BLaER1 (cell line): ENCODE data around the gene GPR132.

Experiments
- H3K27ac ChIP-seq: shearing (Covaris generic); formaldehyde crosslinking; 2 replicates; pipeline ENCODE4 v1.8.1; 2022
- H3K27me3 ChIP-seq: shearing (Covaris generic); formaldehyde crosslinking; 2 replicates; pipeline ENCODE4 v1.8.1; 2022
- H3K36me3 ChIP-seq: shearing (Covaris generic); formaldehyde crosslinking; 2 replicates; pipeline ENCODE4 v1.8.1; 2022
- H3K4me1 ChIP-seq: shearing (Covaris generic); formaldehyde crosslinking; 2 replicates; pipeline ENCODE4 v1.8.1; 2022
- H3K4me2 ChIP-seq: shearing (Covaris generic); formaldehyde crosslinking; 2 replicates; pipeline ENCODE4 v1.8.1; 2022
- H3K4me3 ChIP-seq: shearing (Covaris generic); formaldehyde crosslinking; 2 replicates; pipeline ENCODE4 v1.8.1; 2022
- H3K9ac ChIP-seq: shearing (Covaris generic); formaldehyde crosslinking; 2 replicates; pipeline ENCODE4 v1.8.1; 2022
- H3K9me3 ChIP-seq: shearing (Covaris generic); formaldehyde crosslinking; 2 replicates; pipeline ENCODE4 v1.8.1; 2022
- H4K20me1 ChIP-seq: shearing (Covaris generic); formaldehyde crosslinking; 2 replicates; pipeline ENCODE4 v1.8.1; 2022
- Cebpa-rat ChIP-seq: shearing (Covaris generic); IDR thresholded peaks from 2 replicates; pipeline ENCODE4 v1.8.1; 2022

Gene GPR132

DNA sequence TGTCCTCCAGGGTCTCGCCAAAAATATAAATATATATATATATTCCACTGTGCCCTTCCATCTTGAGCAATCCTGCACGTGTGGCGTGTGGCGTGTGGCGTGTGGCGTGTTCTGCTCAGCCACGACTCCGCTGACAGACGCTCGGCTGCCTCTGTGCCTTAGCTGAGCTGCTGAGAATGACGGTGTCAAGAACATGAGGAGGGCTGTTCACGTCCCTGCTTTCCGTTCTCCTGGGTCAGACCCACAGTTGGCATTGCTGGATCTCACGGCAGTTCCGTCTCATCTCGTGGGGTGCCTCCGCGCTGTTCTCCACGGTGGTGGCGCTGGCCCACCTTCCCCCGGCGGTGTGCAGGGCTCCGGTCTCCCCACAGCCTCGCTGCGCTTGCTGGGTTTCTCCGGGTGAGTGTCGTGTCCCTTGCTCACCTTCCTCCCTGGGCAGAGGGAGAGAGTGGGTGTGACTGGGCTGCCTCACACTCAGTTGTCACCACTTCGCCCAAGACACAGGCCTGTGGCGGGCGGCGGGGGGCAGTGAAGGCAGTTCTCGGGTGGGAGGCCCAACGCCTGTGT, 9.4 kb downstream of the GPR132 start:
- H4K20me1 ChIP-seq: peaks cover 96% of the 10 kb centered on the region
- H3K27me3 ChIP-seq: no peaks in the 10 kb centered on the region
- no peak for TF ChIP-seq Cebpa-rat
- no peak overlapping the region for H3K4me2 ChIP-seq
- no peak overlapping the region for H3K4me3 ChIP-seq
- H3K9ac ChIP-seq: 0 out of 2 replicates have a peak overlapping the region, but pooled peaks have one; percentile 38
- H3K4me1 ChIP-seq: peaks cover 34% of the 10 kb centered on the region
- H3K36me3 ChIP-seq: peaks cover 73% of the 10 kb centered on the region
- H3K9me3 ChIP-seq: no peaks in the 10 kb centered on the region
- no peak overlapping the region for H3K27ac ChIP-seq

- Histone ChIP-seq H4K20me1 (peaks cover 99% of the 10 kb centered on the region), H3K9me3 (no peaks in the 10 kb centered on the region), H3K4me2 (no peak overlapping the region), H3K9ac (no peak overlapping the region), H3K36me3 (peaks cover 78% of the 10 kb centered on the region), H3K4me1 (peaks cover 30% of the 10 kb centered on the region), H3K27me3 (no peaks in the 10 kb centered on the region), H3K27ac (no peak overlapping the region), H3K4me3 (no peak overlapping the region)
- TF ChIP-seq Cebpa-rat: no peak
Observed at GRCh38 chr14:105055334-105055733, 9.9 kb downstream of the GPR132 start.

DNA sequence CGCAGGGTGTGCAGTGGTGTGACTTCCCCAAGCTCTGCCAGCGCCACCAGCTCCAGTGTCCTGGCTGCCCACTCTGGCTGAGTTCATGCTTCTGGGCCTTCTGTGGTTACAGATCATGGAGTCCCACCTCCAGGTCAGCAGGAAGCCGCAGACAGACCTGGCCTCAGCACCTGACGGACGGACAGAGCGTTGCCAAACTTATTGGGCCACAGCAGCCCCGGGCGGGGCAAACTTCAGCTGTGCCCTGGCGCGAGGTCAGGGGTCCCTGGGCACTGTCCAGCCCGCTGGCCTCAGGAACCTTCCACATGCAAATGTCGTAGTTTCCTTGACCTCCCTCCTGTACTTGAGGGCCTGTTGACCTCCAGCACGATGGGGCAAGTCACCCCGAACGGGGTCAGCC, 11.2 kb downstream of the GPR132 start:
- Histone ChIP-seq H3K9ac (no peak overlapping the region), H3K4me1 (peaks cover 16% of the 10 kb centered on the region), H3K4me3 (no peak overlapping the region), H3K36me3 (peaks cover 91% of the 10 kb centered on the region), H4K20me1 (peaks cover 99% of the 10 kb centered on the region), H3K4me2 (no peak overlapping the region), H3K27me3 (no peaks in the 10 kb centered on the region), H3K27ac (no peak overlapping the region), H3K9me3 (no peaks in the 10 kb centered on the region)
- TF ChIP-seq Cebpa-rat: no peak

DNA sequence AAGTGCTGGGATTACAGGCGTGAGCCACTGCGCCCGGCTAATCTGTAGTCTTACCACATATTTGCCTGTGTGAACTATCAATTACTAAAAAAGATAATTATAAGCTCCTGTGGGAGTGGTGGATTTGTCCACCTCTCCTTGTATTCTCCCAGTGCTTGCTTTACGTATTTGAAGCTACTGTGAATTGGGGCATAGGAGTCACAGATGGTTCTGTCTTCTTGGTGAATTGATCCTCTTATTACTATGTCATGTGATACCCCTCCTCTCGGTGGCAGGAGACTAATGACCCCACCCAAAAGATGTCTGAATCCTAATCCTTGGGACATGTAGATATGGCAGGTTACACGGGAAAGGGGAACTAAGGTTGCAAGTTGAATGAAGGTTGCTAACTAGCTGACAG, 11.8 kb downstream of the GPR132 start:
- H4K20me1 ChIP-seq: peaks cover 97% of the 10 kb centered on the region
- no peak overlapping the region for H3K27ac ChIP-seq
- peaks cover 10% of the 10 kb centered on the region for H3K4me1 ChIP-seq
- no peak overlapping the region for H3K9ac ChIP-seq
- no peak overlapping the region for H3K4me2 ChIP-seq
- no peak overlapping the region for H3K4me3 ChIP-seq
- peaks cover 96% of the 10 kb centered on the region for H3K36me3 ChIP-seq
- no peaks in the 10 kb centered on the region for H3K27me3 ChIP-seq
- TF ChIP-seq Cebpa-rat: no peak
- H3K9me3 ChIP-seq: no peaks in the 10 kb centered on the region

GRCh38 chr14:105052110-105052458, 13.1 kb downstream of the GPR132 start:
- no peak for TF ChIP-seq Cebpa-rat
- no peaks in the 10 kb centered on the region for H3K27me3 ChIP-seq
- H3K27ac ChIP-seq: no peak overlapping the region
- no peak overlapping the region for H3K9ac ChIP-seq
- H4K20me1 ChIP-seq: peaks cover 96% of the 10 kb centered on the region
- H3K4me2 ChIP-seq: no peak overlapping the region
- no peaks in the 10 kb centered on the region for H3K4me1 ChIP-seq
- peaks cover 95% of the 10 kb centered on the region for H3K36me3 ChIP-seq
- no peak overlapping the region for H3K4me3 ChIP-seq
- no peaks in the 10 kb centered on the region for H3K9me3 ChIP-seq

DNA sequence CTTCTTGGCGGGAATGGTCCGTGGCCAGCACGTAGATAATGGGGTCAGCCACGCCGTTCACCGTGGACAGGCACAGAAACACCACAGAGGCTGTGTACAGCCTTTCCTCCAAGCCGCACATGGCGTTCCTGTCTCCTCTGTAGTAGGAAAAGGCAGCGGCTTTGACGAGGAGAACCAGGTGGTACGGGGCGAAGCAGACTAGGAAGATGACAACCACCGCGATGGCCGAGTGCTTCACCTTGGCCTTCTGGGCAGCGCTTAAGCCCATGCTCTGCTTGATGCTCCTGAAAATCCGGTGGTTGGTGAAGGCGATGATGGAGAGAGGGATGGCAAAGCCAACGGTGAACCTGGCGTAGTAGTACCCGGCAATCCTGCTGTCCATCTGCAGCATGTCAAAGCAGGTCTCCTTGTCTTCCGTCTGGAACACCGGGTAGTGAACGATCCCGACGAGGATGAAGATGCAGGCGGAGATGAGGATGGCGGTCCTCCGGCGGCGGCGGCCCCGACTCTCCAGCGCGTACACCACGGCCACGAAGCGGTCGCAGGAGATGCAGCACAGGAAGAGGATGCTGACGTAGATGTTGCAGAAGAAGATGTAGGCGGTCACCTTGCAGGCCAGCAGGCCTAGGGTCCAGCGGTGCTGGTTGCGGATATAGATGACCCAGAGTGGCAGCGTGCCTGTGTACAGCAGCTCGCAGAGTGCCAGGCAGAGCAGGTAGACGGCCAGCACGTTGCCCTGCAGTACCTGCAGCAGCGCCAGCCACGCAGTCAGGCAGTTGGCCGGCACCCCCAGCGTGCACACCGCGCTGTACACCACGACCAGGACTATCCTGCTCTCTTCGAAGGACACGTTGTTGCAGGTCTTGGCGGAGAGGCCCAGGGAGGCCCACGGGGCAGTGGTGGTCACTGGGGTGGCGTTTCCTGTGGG, 13.8 kb downstream of the GPR132 start:
- Histone ChIP-seq H3K4me1 (peaks cover 5% of the 10 kb centered on the region), H4K20me1 (peaks cover 96% of the 10 kb centered on the region), H3K27me3 (no peaks in the 10 kb centered on the region), H3K4me3 (no peak overlapping the region), H3K4me2 (no peak overlapping the region), H3K9me3 (no peaks in the 10 kb centered on the region), H3K9ac (no peak overlapping the region), H3K27ac (no peak overlapping the region), H3K36me3 (peaks cover 94% of the 10 kb centered on the region)
- TF ChIP-seq Cebpa-rat: no peak

DNA sequence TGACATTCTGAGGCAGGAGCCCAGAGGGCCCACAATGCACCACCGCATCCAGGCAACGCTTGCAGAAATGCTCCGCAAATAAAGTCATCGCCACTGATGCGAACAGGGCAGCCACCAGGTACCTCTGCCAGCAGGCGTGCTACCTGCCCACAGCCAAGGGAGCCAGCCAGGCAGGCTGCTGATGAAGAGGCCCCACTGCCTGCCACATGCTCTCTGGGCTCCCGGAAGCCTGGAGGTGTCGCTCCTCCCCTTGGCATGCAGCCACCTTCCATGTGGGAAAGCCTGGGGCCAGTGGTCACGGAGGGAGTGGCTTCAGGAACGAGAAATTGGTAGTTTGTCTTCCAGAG, 14.7 kb downstream of the GPR132 start:
- Histone ChIP-seq H3K27me3 (no peaks in the 10 kb centered on the region), H4K20me1 (peaks cover 92% of the 10 kb centered on the region), H3K4me3 (no peak overlapping the region), H3K4me1 (peaks cover 13% of the 10 kb centered on the region), H3K4me2 (no peak overlapping the region), H3K9me3 (no peaks in the 10 kb centered on the region), H3K36me3 (peaks cover 85% of the 10 kb centered on the region), H3K9ac (no peak overlapping the region), H3K27ac (no peak overlapping the region)
- TF ChIP-seq Cebpa-rat: no peak

DNA sequence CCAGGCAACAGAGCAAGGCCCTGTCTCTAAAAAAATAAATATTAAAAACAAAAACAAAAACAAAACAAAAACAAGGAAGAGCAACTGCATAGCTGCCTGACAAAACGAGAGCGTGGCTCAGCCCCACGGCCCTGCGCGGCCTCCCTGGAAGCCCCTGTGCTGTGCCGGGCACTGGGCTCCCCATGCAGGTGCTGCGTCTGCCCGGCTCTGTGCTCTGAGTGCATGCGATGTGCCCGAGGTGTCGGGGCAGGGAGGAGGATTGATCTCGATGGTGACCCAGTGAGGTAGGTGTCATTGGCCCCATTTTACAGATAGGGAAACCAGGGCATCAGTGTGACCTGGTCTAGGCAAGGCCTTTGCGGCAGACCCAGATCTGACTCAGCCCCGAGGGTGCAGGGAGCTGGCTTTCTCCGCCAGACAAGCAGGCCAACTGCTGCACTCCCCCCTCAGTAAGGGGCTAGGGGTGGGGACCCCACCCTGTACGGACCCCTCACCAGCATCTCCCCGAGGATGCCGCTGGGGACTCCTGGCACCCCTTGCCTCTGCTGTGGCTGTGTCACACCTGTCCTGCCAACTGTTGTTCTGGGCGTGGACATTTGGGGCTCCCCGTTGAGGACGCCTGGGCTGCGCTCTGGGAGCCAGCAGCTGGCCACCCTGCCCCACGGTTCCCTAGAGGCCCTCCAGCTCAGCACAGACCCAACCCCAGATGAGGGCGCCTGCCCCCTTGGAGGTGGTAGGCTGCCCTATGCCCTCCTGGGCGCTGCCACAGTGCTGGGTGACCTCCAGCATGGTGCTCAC, 15.3 kb downstream of the GPR132 start:
- Histone ChIP-seq H3K4me2 (no peak overlapping the region), H4K20me1 (peaks cover 88% of the 10 kb centered on the region), H3K4me3 (no peak overlapping the region), H3K27ac (no peak overlapping the region), H3K9me3 (no peaks in the 10 kb centered on the region), H3K27me3 (no peaks in the 10 kb centered on the region), H3K9ac (no peak overlapping the region), H3K4me1 (peaks cover 19% of the 10 kb centered on the region), H3K36me3 (peaks cover 79% of the 10 kb centered on the region)
- no peak for TF ChIP-seq Cebpa-rat

DNA sequence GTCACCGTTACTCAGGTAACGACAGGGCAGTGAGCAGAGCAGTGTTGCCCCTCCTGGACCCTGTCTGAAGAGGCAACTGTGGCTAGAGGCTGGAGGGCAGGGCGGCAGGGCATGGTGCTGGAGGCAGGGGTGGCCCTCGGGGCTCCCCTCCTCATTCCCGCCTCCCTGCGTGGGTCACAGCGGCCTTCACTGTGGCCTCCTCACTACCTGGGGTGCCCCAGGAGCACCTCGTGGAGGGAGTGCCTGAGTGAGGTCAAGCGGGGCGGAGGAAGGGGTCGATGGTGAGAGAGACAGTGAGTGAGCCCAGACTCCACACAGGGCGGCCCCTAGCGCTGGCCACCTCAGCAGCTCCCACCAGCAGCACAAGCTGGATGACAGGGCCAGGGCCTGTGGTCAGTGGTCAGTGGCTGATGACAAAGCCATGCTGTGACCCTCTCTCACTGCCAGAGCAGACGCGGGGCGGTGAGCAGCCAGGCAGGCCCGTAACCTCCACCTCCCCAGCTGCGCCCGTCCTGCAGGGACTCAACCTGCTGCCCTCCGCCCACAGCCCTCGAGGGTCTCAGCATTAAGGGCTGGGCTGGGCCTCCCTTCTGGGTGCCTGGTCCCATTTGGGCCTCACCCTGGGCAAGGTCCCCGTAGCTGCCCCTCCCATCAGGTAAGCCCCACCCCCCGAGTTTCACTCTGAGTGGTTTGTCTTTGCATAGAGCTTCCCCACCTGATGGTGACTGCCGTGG, 17.8 kb downstream of the GPR132 start:
- no peak overlapping the region for H3K4me2 ChIP-seq
- H3K9me3 ChIP-seq: no peaks in the 10 kb centered on the region
- H3K9ac ChIP-seq: no peak overlapping the region
- H3K36me3 ChIP-seq: peaks cover 54% of the 10 kb centered on the region
- H3K27me3 ChIP-seq: no peaks in the 10 kb centered on the region
- no peak for TF ChIP-seq Cebpa-rat
- no peak overlapping the region for H3K4me3 ChIP-seq
- peaks cover 68% of the 10 kb centered on the region for H4K20me1 ChIP-seq
- H3K27ac ChIP-seq: 0 out of 2 replicates have a peak overlapping the region, but pooled peaks have one; percentile 15
- H3K4me1 ChIP-seq: peaks cover 40% of the 10 kb centered on the region
